ENCODE data around the gene ZNF277.

The ZNF277 gene

GRCh38 chr7:112331492-112331891 lies 125.0 kb downstream of the ZNF277 start:
- Histone ChIP-seq H3K9ac (ENCODE audit: low read depth, low read length) (peak overlapping the region; percentile 21; the same call in 1 of the 2 replicates), H3K27ac (ENCODE audit: low read depth, low read length) (no peak overlapping the region; the same call in 1 of the 2 replicates), H3K36me3 (ENCODE audit: insufficient read depth, low read length) (peaks cover 28% of the 10 kb centered on the region), H3K4me3 (ENCODE audit: low read length) (no peak overlapping the region), H3K9me3 (ENCODE audit: insufficient read depth, low read depth, low read length) (no peaks in the 10 kb centered on the region), H3K4me1 (ENCODE audit: insufficient read depth, low read length) (peaks cover 12% of the 10 kb centered on the region), H3K27me3 (ENCODE audit: insufficient read depth, low read length) (no peaks in the 10 kb centered on the region)
- WGBS, result 54% methylated on average over 1 of the region's 1 CpG

GRCh38 chr7:112334366-112334765 lies 127.9 kb downstream of the ZNF277 start:
- no peaks in the 10 kb centered on the region for H3K27me3 ChIP-seq (ENCODE audit: insufficient read depth, low read length)
- no CpG with 5 or more reads among the region's 1 CpG for WGBS
- no peak overlapping the region for H3K4me3 ChIP-seq (ENCODE audit: low read length)
- H3K27ac ChIP-seq (ENCODE audit: low read depth, low read length), result no peak overlapping the region
- H3K36me3 ChIP-seq (ENCODE audit: insufficient read depth, low read length), result peaks cover 13% of the 10 kb centered on the region
- H3K9ac ChIP-seq (ENCODE audit: low read depth, low read length), result no peak overlapping the region
- no peaks in the 10 kb centered on the region for H3K9me3 ChIP-seq (ENCODE audit: insufficient read depth, low read depth, low read length)
- peaks cover 30% of the 10 kb centered on the region for H3K4me1 ChIP-seq (ENCODE audit: insufficient read depth, low read length)

- H3K9me3 ChIP-seq (ENCODE audit: insufficient read depth, low read depth, low read length), result no peaks in the 10 kb centered on the region
- H3K27me3 ChIP-seq (ENCODE audit: insufficient read depth, low read length), result no peaks in the 10 kb centered on the region
- no peak overlapping the region for H3K4me3 ChIP-seq (ENCODE audit: low read length)
- H3K27ac ChIP-seq (ENCODE audit: low read depth, low read length), result no peak overlapping the region
- 93% methylated on average over 2 of the region's 2 CpGs for WGBS
- H3K36me3 ChIP-seq (ENCODE audit: insufficient read depth, low read length), result peaks cover 20% of the 10 kb centered on the region
- H3K9ac ChIP-seq (ENCODE audit: low read depth, low read length), result no peak overlapping the region
- peaks cover 23% of the 10 kb centered on the region for H3K4me1 ChIP-seq (ENCODE audit: insufficient read depth, low read length)
Observed at GRCh38 chr7:112336261-112336660, 129.8 kb downstream of the ZNF277 start.

- no peak overlapping the region; the same call in 1 of the 2 replicates for H3K9ac ChIP-seq (ENCODE audit: low read depth, low read length)
Observed at GRCh38 chr7:112336936-112337576, 130.6 kb downstream of the ZNF277 start.

GRCh38 chr7:112337892-112338291 lies 131.4 kb downstream of the ZNF277 start:
- no peaks in the 10 kb centered on the region for H3K9me3 ChIP-seq (ENCODE audit: insufficient read depth, low read depth, low read length)
- no peak overlapping the region for H3K4me3 ChIP-seq (ENCODE audit: low read length)
- H3K9ac ChIP-seq (ENCODE audit: low read depth, low read length), result no peak overlapping the region
- peaks cover 36% of the 10 kb centered on the region for H3K36me3 ChIP-seq (ENCODE audit: insufficient read depth, low read length)
- H3K27ac ChIP-seq (ENCODE audit: low read depth, low read length), result no peak overlapping the region
- H3K27me3 ChIP-seq (ENCODE audit: insufficient read depth, low read length), result no peaks in the 10 kb centered on the region
- H3K4me1 ChIP-seq (ENCODE audit: insufficient read depth, low read length), result peaks cover 19% of the 10 kb centered on the region
- WGBS, result 76% methylated on average over 2 of the region's 2 CpGs

More at GRCh38 chr7:112336936-112337576, 130.6 kb downstream of the ZNF277 start:
- Histone ChIP-seq H3K27ac (ENCODE audit: low read depth, low read length) (no peak overlapping the region), H3K9me3 (ENCODE audit: insufficient read depth, low read depth, low read length) (no peaks in the 10 kb centered on the region), H3K4me3 (ENCODE audit: low read length) (no peak overlapping the region), H3K4me1 (ENCODE audit: insufficient read depth, low read length) (peaks cover 19% of the 10 kb centered on the region), H3K36me3 (ENCODE audit: insufficient read depth, low read length) (peaks cover 28% of the 10 kb centered on the region), H3K27me3 (ENCODE audit: insufficient read depth, low read length) (no peaks in the 10 kb centered on the region)
- WGBS, result 52% methylated on average over 6 of the region's 8 CpGs

GRCh38 chr7:112338786-112339185 lies 132.3 kb downstream of the ZNF277 start:
- H3K4me3 ChIP-seq (ENCODE audit: low read length), result no peak overlapping the region
- H3K27ac ChIP-seq (ENCODE audit: low read depth, low read length), result no peak overlapping the region
- H3K9me3 ChIP-seq (ENCODE audit: insufficient read depth, low read depth, low read length), result 0 out of 2 replicates have a peak, but pooled peaks cover 4% of the 10 kb centered on the region
- H3K9ac ChIP-seq (ENCODE audit: low read depth, low read length), result no peak overlapping the region
- H3K27me3 ChIP-seq (ENCODE audit: insufficient read depth, low read length), result no peaks in the 10 kb centered on the region
- peaks cover 45% of the 10 kb centered on the region for H3K36me3 ChIP-seq (ENCODE audit: insufficient read depth, low read length)
- H3K4me1 ChIP-seq (ENCODE audit: insufficient read depth, low read length), result peaks cover 19% of the 10 kb centered on the region
- 91% methylated on average over 4 of the region's 4 CpGs for WGBS

GRCh38 chr7:112341464-112341863 lies 135.0 kb downstream of the ZNF277 start:
- Histone ChIP-seq H3K4me1 (ENCODE audit: insufficient read depth, low read length) (peaks cover 18% of the 10 kb centered on the region), H3K36me3 (ENCODE audit: insufficient read depth, low read length) (peaks cover 45% of the 10 kb centered on the region)
- WGBS, result 94% methylated on average over 2 of the region's 2 CpGs

GRCh38 chr7:112346381-112347060 lies 140.0 kb downstream of the ZNF277 start:
- Histone ChIP-seq H3K27me3 (ENCODE audit: insufficient read depth, low read length) (no peaks in the 10 kb centered on the region), H3K4me3 (ENCODE audit: low read length) (no peak overlapping the region), H3K27ac (ENCODE audit: low read depth, low read length) (no peak overlapping the region), H3K9ac (ENCODE audit: low read depth, low read length) (no peak overlapping the region), H3K9me3 (ENCODE audit: insufficient read depth, low read depth, low read length) (0 out of 2 replicates have a peak, but pooled peaks cover 4% of the 10 kb centered on the region), H3K36me3 (ENCODE audit: insufficient read depth, low read length) (peaks cover 26% of the 10 kb centered on the region), H3K4me1 (ENCODE audit: insufficient read depth, low read length) (no peaks in the 10 kb centered on the region)
- WGBS, result 97% methylated on average over 4 of the region's 4 CpGs

More at GRCh38 chr7:112341464-112341863, 135.0 kb downstream of the ZNF277 start:
- no peaks in the 10 kb centered on the region for H3K27me3 ChIP-seq (ENCODE audit: insufficient read depth, low read length)
- H3K4me3 ChIP-seq (ENCODE audit: low read length), result no peak overlapping the region
- H3K9me3 ChIP-seq (ENCODE audit: insufficient read depth, low read depth, low read length), result 0 out of 2 replicates have a peak, but pooled peaks cover 4% of the 10 kb centered on the region
- no peak overlapping the region for H3K27ac ChIP-seq (ENCODE audit: low read depth, low read length)
- H3K9ac ChIP-seq (ENCODE audit: low read depth, low read length), result no peak overlapping the region

GRCh38 chr7:112347088-112347487 lies 140.6 kb downstream of the ZNF277 start:
- Histone ChIP-seq H3K27ac (ENCODE audit: low read depth, low read length) (no peak overlapping the region), H3K4me1 (ENCODE audit: insufficient read depth, low read length) (no peaks in the 10 kb centered on the region), H3K9ac (ENCODE audit: low read depth, low read length) (no peak overlapping the region), H3K36me3 (ENCODE audit: insufficient read depth, low read length) (peaks cover 21% of the 10 kb centered on the region), H3K27me3 (ENCODE audit: insufficient read depth, low read length) (no peaks in the 10 kb centered on the region), H3K9me3 (ENCODE audit: insufficient read depth, low read depth, low read length) (0 out of 2 replicates have a peak, but pooled peaks cover 4% of the 10 kb centered on the region), H3K4me3 (ENCODE audit: low read length) (no peak overlapping the region)

- 88% methylated on average over 1 of the region's 1 CpG for WGBS
- Histone ChIP-seq H3K27ac (ENCODE audit: low read depth, low read length) (no peak overlapping the region), H3K9me3 (ENCODE audit: insufficient read depth, low read depth, low read length) (no peaks in the 10 kb centered on the region), H3K27me3 (ENCODE audit: insufficient read depth, low read length) (no peaks in the 10 kb centered on the region), H3K36me3 (ENCODE audit: insufficient read depth, low read length) (no peaks in the 10 kb centered on the region), H3K9ac (ENCODE audit: low read depth, low read length) (no peak overlapping the region), H3K4me1 (ENCODE audit: insufficient read depth, low read length) (no peaks in the 10 kb centered on the region), H3K4me3 (ENCODE audit: low read length) (no peak overlapping the region)
Observed at GRCh38 chr7:112350585-112350984, 144.1 kb downstream of the ZNF277 start.

GRCh38 chr7:112356596-112356995 lies 150.1 kb downstream of the ZNF277 start:
- H3K9me3 ChIP-seq (ENCODE audit: insufficient read depth, low read depth, low read length), result no peaks in the 10 kb centered on the region
- WGBS, result 83% methylated on average over 2 of the region's 2 CpGs
- H3K9ac ChIP-seq (ENCODE audit: low read depth, low read length), result no peak overlapping the region
- H3K27ac ChIP-seq (ENCODE audit: low read depth, low read length), result no peak overlapping the region
- H3K27me3 ChIP-seq (ENCODE audit: insufficient read depth, low read length), result no peaks in the 10 kb centered on the region
- no peak overlapping the region for H3K4me3 ChIP-seq (ENCODE audit: low read length)
- no peaks in the 10 kb centered on the region for H3K4me1 ChIP-seq (ENCODE audit: insufficient read depth, low read length)
- H3K36me3 ChIP-seq (ENCODE audit: insufficient read depth, low read length), result no peaks in the 10 kb centered on the region
